GM23248 (cell line): Measurements from ENCODE around the gene CDON. TPM values are rescaled to one million over a fixed set of nuclear protein-coding genes. Genes with fewer than 3 reads are reported as not detected.

Source experiments
- DNase-seq: peaks from one replicate; pipeline ENCODE4 v3.0.0-alpha.2; 2015
- H2AFZ ChIP-seq: fragments of 200-600 bp; sonication (generic); 2 replicates; pipeline ENCODE4 v1.6.1; 2016; ENCODE audit warnings: antibody characterized with exemption
- H3F3A ChIP-seq: fragments of 200-600 bp; sonication (generic); 2 replicates; pipeline ENCODE4 v1.6.1; 2016; ENCODE audit warnings: mild to moderate bottlenecking, antibody characterized with exemption, mixed run types; ENCODE audit not compliant: insufficient read depth
- H3K27ac ChIP-seq: fragments of 200-600 bp; sonication (generic); 2 replicates; pipeline ENCODE4 v1.5.1; 2016; ENCODE audit warnings: mild to moderate bottlenecking
- H3K27me3 ChIP-seq: fragments of 200-600 bp; sonication (generic); replicated peaks from 2 replicates; pipeline ENCODE4 v1.6.1; 2016; ENCODE audit warnings: mild to moderate bottlenecking; ENCODE audit not compliant: insufficient read depth
- H3K36me3 ChIP-seq: fragments of 200-600 bp; sonication (generic); 2 replicates; pipeline ENCODE4 v1.6.1; 2016; ENCODE audit warnings: low read depth, mild to moderate bottlenecking
- H3K4me1 ChIP-seq: fragments of 200-600 bp; sonication (generic); 2 replicates; pipeline ENCODE4 v1.6.1; 2016; ENCODE audit warnings: mild to moderate bottlenecking; ENCODE audit not compliant: insufficient read depth
- H3K4me2 ChIP-seq: fragments of 200-600 bp; sonication (generic); one replicate; pipeline ENCODE4 v1.6.1; 2016; ENCODE audit warnings: mild to moderate bottlenecking; ENCODE audit not compliant: unreplicated experiment
- H3K4me3 ChIP-seq: fragments of 200-600 bp; sonication (generic); 2 replicates; pipeline ENCODE4 v1.5.1; 2016; ENCODE audit warnings: mild to moderate bottlenecking
- H3K79me2 ChIP-seq: fragments of 200-600 bp; sonication (generic); 2 replicates; pipeline ENCODE4 v1.6.1; 2016; ENCODE audit warnings: mild to moderate bottlenecking; ENCODE audit not compliant: insufficient read depth
- H3K9ac ChIP-seq: fragments of 200-600 bp; sonication (generic); 2 replicates; pipeline ENCODE4 v1.6.1; 2016; ENCODE audit warnings: mild to moderate bottlenecking
- H3K9me2 ChIP-seq: fragments of 200-600 bp; sonication (generic); 2 replicates; pipeline ENCODE4 v1.6.1; 2016; ENCODE audit warnings: mixed run types, mild to moderate bottlenecking, moderate library complexity; ENCODE audit not compliant: insufficient read depth
- H3K9me3 ChIP-seq: fragments of 200-600 bp; sonication (generic); one replicate; pipeline ENCODE4 v1.6.1; 2017; ENCODE audit warnings: low read depth
- H4K20me1 ChIP-seq: fragments of 200-600 bp; sonication (generic); 2 replicates; pipeline ENCODE4 v1.6.0; 2016; ENCODE audit not compliant: insufficient read depth
- EZH2 ChIP-seq: fragments of 200-600 bp; sonication (generic); IDR thresholded peaks from 2 replicates; pipeline ENCODE4 v1.6.1; 2018; ENCODE audit warnings: antibody characterized with exemption, mild to moderate bottlenecking; ENCODE audit not compliant: insufficient read depth, poor library complexity, severe bottlenecking
- EZH2phosphoT487 ChIP-seq: fragments of 200-600 bp; sonication (generic); IDR thresholded peaks from 2 replicates; pipeline ENCODE4 v1.6.1; 2018; ENCODE audit warnings: antibody characterized with exemption, moderate library complexity, mild to moderate bottlenecking, low read depth; ENCODE audit not compliant: insufficient read depth
- whole genome bisulfite sequencing, 2 experiments: methylation state at CpG; one replicate each; pipeline ENCODE4 v1.1.6; 2015 to 2017; ENCODE audit warnings: low lambda C conversion rate in 2 of 2, low coverage in 1 of 2; ENCODE audit errors: missing lambda C conversion rate in 2 of 2; 5-methylcytosine and 5-hydroxymethylcytosine counted together
- in situ Hi-C: fragments of 300-500 bp; cut with MboI; formaldehyde crosslinking; loops from 2 replicates; pipeline ENCODE4 v1.15.0; 2020
- polyA plus RNA-seq: library from polyadenylated mRNA; unstranded; fragments of >200 nt; fragmentation: Nextera tagmentation; extraction: Ambion mirVana; gene quantifications from 2 replicates; pipeline ENCODE4 v1.2.1, GENCODE V29; 2016
- total RNA-seq: library from RNA; depleted of rRNA; stranded (reverse); fragments of >200 nt; shearing (Covaris generic); gene quantifications from 2 replicates; pipeline ENCODE4 v1.2.3, GENCODE V29; 2014

Gene CDON
- total and polyA plus RNA-seq, 2 experiments from 2014 or later = 2.2 to 10.3 TPM

DNA sequence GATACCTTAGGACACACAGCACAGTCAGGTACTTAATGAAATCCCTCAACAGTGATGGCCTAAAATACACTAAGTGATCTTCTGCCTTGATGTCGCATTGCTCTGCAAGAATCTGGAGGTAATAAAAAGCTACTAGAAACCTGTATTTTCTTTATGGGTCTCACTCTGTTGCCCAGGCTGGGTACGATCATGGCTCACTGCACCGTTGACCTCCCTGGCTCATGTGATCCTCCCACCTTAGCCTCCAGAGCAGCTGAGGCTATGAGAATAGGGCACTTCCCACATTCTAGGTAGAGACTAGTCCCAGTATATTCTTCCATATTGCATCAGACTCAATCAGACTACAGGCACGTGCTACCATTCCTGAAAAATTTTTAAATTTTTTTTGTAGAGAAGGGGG lies 95.2 kb downstream of the CDON start:
- Histone ChIP-seq H3K27ac (no peak overlapping the region), H2AFZ (no peak overlapping the region), H3F3A (no peaks in the 10 kb centered on the region), H4K20me1 (no peaks in the 10 kb centered on the region), H3K36me3 (no peaks in the 10 kb centered on the region), H3K9ac (no peak overlapping the region), H3K9me3 (no peaks in the 10 kb centered on the region), H3K27me3 (no peaks in the 10 kb centered on the region), H3K4me2 (no peak overlapping the region), H3K9me2 (no peaks in the 10 kb centered on the region), H3K4me3 (no peak overlapping the region), H3K4me1 (no peaks in the 10 kb centered on the region), H3K79me2 (no peaks in the 10 kb centered on the region)
- in situ Hi-C loops = no loop called here
- TF ChIP-seq EZH2 = no peak
- TF ChIP-seq EZH2phosphoT487 = no peak
- 83 to 85% methylated on average over 4 of the region's 4 CpGs for WGBS, 2 experiments
- DNase-seq = no peak

GRCh38 chr11:125960771-125961170 lies 101.9 kb downstream of the CDON start:
- Histone ChIP-seq H3K9ac (no peak overlapping the region), H3K4me2 (no peak overlapping the region), H3K9me2 (no peaks in the 10 kb centered on the region), H3K4me1 (no peaks in the 10 kb centered on the region), H2AFZ (no peak overlapping the region), H3K27ac (no peak overlapping the region), H4K20me1 (no peaks in the 10 kb centered on the region), H3K4me3 (no peak overlapping the region), H3K27me3 (no peaks in the 10 kb centered on the region), H3K9me3 (no peaks in the 10 kb centered on the region), H3K36me3 (no peaks in the 10 kb centered on the region), H3F3A (no peaks in the 10 kb centered on the region), H3K79me2 (no peaks in the 10 kb centered on the region)
- WGBS, 2 experiments = 62 to 66% methylated on average over 6 of the region's 6 CpGs
- TF ChIP-seq EZH2phosphoT487 (no peak), EZH2 (no peak)
- in situ Hi-C loops = no loop called here
- DNase-seq = no peak

DNA sequence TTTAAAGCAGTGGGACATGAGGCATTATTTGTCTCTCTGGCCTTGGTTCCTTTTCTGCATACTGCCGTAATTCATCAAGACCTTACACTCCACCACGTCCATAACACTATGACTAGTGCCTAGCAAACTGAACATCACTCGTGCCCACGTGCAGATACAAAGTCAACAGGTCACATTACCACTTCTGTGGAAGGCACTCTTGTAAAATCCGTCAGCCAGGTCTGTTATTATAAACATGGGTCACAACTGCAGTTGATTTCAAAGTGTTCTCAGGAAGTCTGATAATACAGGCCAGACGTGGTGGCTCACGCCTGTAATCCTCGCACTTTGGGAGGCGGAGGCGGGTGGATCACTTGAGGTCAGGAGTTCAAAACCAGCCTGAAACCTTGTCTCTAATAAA lies 102.7 kb downstream of the CDON start:
- Histone ChIP-seq H4K20me1 (no peaks in the 10 kb centered on the region), H3K79me2 (no peaks in the 10 kb centered on the region), H3K27ac (no peak overlapping the region), H3K4me2 (no peak overlapping the region), H3K27me3 (no peaks in the 10 kb centered on the region), H3K36me3 (no peaks in the 10 kb centered on the region), H3K4me1 (no peaks in the 10 kb centered on the region), H3K9me3 (no peaks in the 10 kb centered on the region), H3K9me2 (no peaks in the 10 kb centered on the region), H3F3A (no peaks in the 10 kb centered on the region), H3K4me3 (no peak overlapping the region), H2AFZ (no peak overlapping the region), H3K9ac (no peak overlapping the region)
- TF ChIP-seq EZH2phosphoT487 = no peak
- no peak for TF ChIP-seq EZH2
- in situ Hi-C loops = no loop called here
- WGBS, 2 experiments = 84% methylated on average over 10 of the region's 10 CpGs
- no peak for DNase-seq

DNA sequence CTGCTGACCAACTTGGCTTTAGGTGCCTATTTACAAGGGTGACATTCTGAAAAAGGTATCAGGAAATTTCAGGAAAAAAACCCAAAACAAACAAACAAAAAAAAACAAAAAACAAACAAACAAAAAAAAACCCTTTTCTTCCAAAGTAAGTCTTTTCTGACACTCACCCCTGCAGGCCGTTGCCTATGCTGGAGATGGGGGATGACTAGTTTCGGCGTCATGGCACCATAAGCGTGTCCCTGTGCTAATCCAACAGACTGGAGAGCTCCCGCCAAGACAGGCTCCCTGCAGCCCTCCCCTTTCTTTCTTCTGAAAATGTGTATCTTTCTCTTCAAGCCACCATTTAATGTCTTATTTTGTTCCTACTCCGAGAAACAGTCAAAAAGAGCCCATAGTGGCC lies 103.2 kb downstream of the CDON start:
- H3K4me2 ChIP-seq = no peak overlapping the region
- H3K27me3 ChIP-seq = no peaks in the 10 kb centered on the region
- no peaks in the 10 kb centered on the region for H4K20me1 ChIP-seq
- no peaks in the 10 kb centered on the region for H3K9me3 ChIP-seq
- no peaks in the 10 kb centered on the region for H3F3A ChIP-seq
- no peak overlapping the region for H2AFZ ChIP-seq
- H3K36me3 ChIP-seq = no peaks in the 10 kb centered on the region
- no peak for TF ChIP-seq EZH2
- TF ChIP-seq EZH2phosphoT487 = no peak
- 93 to 96% methylated on average over 6 of the region's 6 CpGs for WGBS, 2 experiments
- H3K4me3 ChIP-seq = no peak overlapping the region
- in situ Hi-C loops = no loop called here
- no peaks in the 10 kb centered on the region for H3K9me2 ChIP-seq
- no peaks in the 10 kb centered on the region for H3K4me1 ChIP-seq
- no peaks in the 10 kb centered on the region for H3K79me2 ChIP-seq
- no peak overlapping the region for H3K9ac ChIP-seq
- H3K27ac ChIP-seq = no peak overlapping the region
- DNase-seq = no peak

- no peak for TF ChIP-seq EZH2phosphoT487
- no peak for TF ChIP-seq EZH2
- H3K9me3 ChIP-seq = no peaks in the 10 kb centered on the region
- no peak overlapping the region for H3K9ac ChIP-seq
- no peaks in the 10 kb centered on the region for H3K4me1 ChIP-seq
- H3K27ac ChIP-seq = no peak overlapping the region
- WGBS, 2 experiments = 73 to 76% methylated on average over 4 of the region's 4 CpGs
- in situ Hi-C loops = no loop called here
- H3K36me3 ChIP-seq = no peaks in the 10 kb centered on the region
- H4K20me1 ChIP-seq = no peaks in the 10 kb centered on the region
- no peak for DNase-seq
- H2AFZ ChIP-seq = no peak overlapping the region
- no peaks in the 10 kb centered on the region for H3K9me2 ChIP-seq
- no peaks in the 10 kb centered on the region for H3F3A ChIP-seq
- no peak overlapping the region for H3K4me3 ChIP-seq
- no peak overlapping the region for H3K4me2 ChIP-seq
- no peaks in the 10 kb centered on the region for H3K79me2 ChIP-seq
- H3K27me3 ChIP-seq = no peaks in the 10 kb centered on the region
These were observed 103.7 kb downstream of the CDON start for GRCh38 chr11:125958872-125959400.
